Heart left ventricle (tissue), 16 donors: ENCODE measurements around the gene TPI1. TPM values are rescaled to one million over a fixed set of nuclear protein-coding genes. Genes with fewer than 3 reads are reported as not detected.

Source experiments
- ATAC-seq, 4 donors: fragments of 200-7000 bp; cut with Tn5 transposase; one replicate each; pipeline ENCODE4 v1.9.1; 2020 to 2022; ENCODE audit warnings: moderate library complexity in 4 of 4, mild to moderate bottlenecking in 3 of 4, moderate number of reproducible peaks in 1 of 4
- DNase-seq, 5 donors: peaks; one replicate each; pipeline ENCODE4 v3.0.0-alpha.2; 2020
- H3K27ac ChIP-seq, 12 donors: fragments of 200-600 bp; sonication (generic) in 4 of 12; one replicate each; pipeline versions ENCODE4 v1.5.0 to v1.8.0; 2016 to 2022; ENCODE audit warnings: mild to moderate bottlenecking in 2 of 12
- H3K27me3 ChIP-seq, 9 donors: fragments of 200-600 bp; sonication (generic) in 2 of 9; one replicate each; pipeline versions ENCODE4 v1.5.1 to v1.8.0; 2016 to 2022; ENCODE audit warnings: mild to moderate bottlenecking in 3 of 9
- H3K36me3 ChIP-seq, 9 donors: fragments of 200-600 bp; sonication (generic) in 2 of 9; one replicate each; pipeline versions ENCODE4 v1.5.0 to v1.8.0; 2018 to 2022; ENCODE audit warnings: mild to moderate bottlenecking in 2 of 9
- H3K4me1 ChIP-seq, 12 donors: fragments of 200-600 bp; sonication (generic) in 4 of 12; one replicate each; pipeline versions ENCODE4 v1.5.0 to v1.8.0; 2016 to 2022; ENCODE audit warnings: mild to moderate bottlenecking in 3 of 12
- H3K4me3 ChIP-seq, 12 donors: fragments of 200-600 bp; sonication (generic) in 4 of 12; one replicate each; pipeline versions ENCODE4 v1.5.0 to v1.8.0; 2017 to 2022; ENCODE audit warnings: mild to moderate bottlenecking in 9 of 12, moderate library complexity in 4 of 12
- H3K9me3 ChIP-seq, 12 donors: fragments of 200-600 bp; sonication (generic) in 4 of 12; one replicate each; pipeline versions ENCODE4 v1.5.0 to v1.8.0; 2016 to 2022; ENCODE audit warnings: mild to moderate bottlenecking in 1 of 12
- CTCF ChIP-seq, 12 donors: fragments of 200-600 bp; sonication (generic) in 4 of 12; IDR thresholded peaks; one replicate each; pipeline versions ENCODE4 v1.5.0 to v1.8.0; 2018 to 2022; ENCODE audit warnings: antibody characterized with exemption in 12 of 12, mild to moderate bottlenecking in 5 of 12
- POLR2A ChIP-seq, 2 donors: fragments of 450-650 bp; IDR thresholded peaks; one replicate each; pipeline ENCODE4 v1.6.1; 2017; ENCODE audit warnings: antibody characterized with exemption in 2 of 2, mild to moderate bottlenecking in 2 of 2, moderate library complexity in 2 of 2
- WGBS, 4 donors: extraction: QIAGEN DNeasy Blood & Tissue Kit in 2 of 4; methylation state at CpG; one replicate each; pipeline versions ENCODE4 v1.1.5 to v1.1.7; 2013 to 2018; 5-methylcytosine and 5-hydroxymethylcytosine counted together
- intact Hi-C, 10 donors: fragments of 100-400 bp; cut with DNase I; formaldehyde crosslinking; loops; one replicate each; pipeline versions ENCODE4 v1.11.1 to v1.14.2; 2022
- polyA plus RNA-seq, 2 donors: library from polyadenylated mRNA; stranded (reverse); fragments of 200-250 nt; gene quantifications; one replicate each; pipeline ENCODE4 v1.2.3, GENCODE V29; 2013
- total RNA-seq, 9 donors: library from RNA; depleted of rRNA in 2 of 9; stranded (reverse); fragments of >200 nt in 2 of 9; fragmentation: NEBNext Ultra II Directional in 3 of 9; extraction: Animal tissue kit (Norgen Biotek cat#: 25700) in 3 of 9; gene quantifications; one replicate each; pipeline versions ENCODE4 v1.1.0 to v1.2.4, GENCODE V29; 2016 to 2023
- donor health status: ischemic (EF 13 %, LVEDD 7.1; RV severe dilation, severe dysfunction).
- donor health status: healthy with polysubstance abuse.
- donor health status: DM: no; HTN: yes; CAD: no.
- donor health status: DM: no; HTN: no; CAD: no.
- donor health status: ischemic (EF 25% LVEDD 6.9; RV normal size, moderate dysfunction).
- donor health status: ischemic (EF 25% LVEDD 5.7; RV mildly dilated, moderate dysfunction).
- donor health status: healthy.
- donor health status: DM: yes; HTN: yes; CAD: no.
- donor health status: ischemic (EF 35%, LVEDD 5.7; RV mildly dilated, moderate dysfunction).
- donor health status: nonischemic (EF 11% LVEDD 7.7; RV severe dilation, severe dysfunction).
- donor health status: DM: yes; HTN: yes; CAD: no.
- donor health status: PGD.
- donor health status: ischemic (EF 29% LVEDD 5.4; RV normal size, mild dysfunction).
- donor health status: nonischemic (EF 23%, LVEDD 6.1; RV moderate dilation, normal function).

Gene TPI1
- total and polyA plus RNA-seq, 11 donors, result 600 to 1,605 (median 730) TPM

- H3K27me3 ChIP-seq, result peaks cover 0 to 12% (median 0%) of the 10 kb centered on the region in 9 donors
- WGBS, 4 donors, result 1% methylated on average over 22 to 28 of the region's 28 CpGs
- intact Hi-C loops, result loop anchor here in 3 of 10 donors (5.0 to 10.0 kb wide), 4 partner anchors 47 to 207 kb away; partner anchors contain the start of genes LAG3 (in 1 of the 3) and MLF2 (in 1 of the 3)
- no peaks in the 10 kb centered on the region for H3K9me3 ChIP-seq
- TF ChIP-seq CTCF (IDR thresholded peaks at IDR 0.05) (no peak), POLR2A (IDR thresholded peaks at IDR 0.05) (no peak)
- peak within 1 kb of the TSS in 11 of 12 donors; percentile 28 to 73 (median 64) for H3K27ac ChIP-seq
- ATAC-seq (peak; percentile 6 to 66 (median 55)), DNase-seq (peak in 4 of 5 donors; percentile 76 to 81 (median 77))
- H3K4me3 ChIP-seq, result peak within 1 kb of the TSS; percentile 34 to 67 (median 58)
- peaks cover 0 to 8% (median 0%) of the 10 kb centered on the region in 9 donors for H3K36me3 ChIP-seq
- peaks cover 0 to 32% (median 19%) of the 10 kb centered on the region in 12 donors for H3K4me1 ChIP-seq
These were observed 45.5 kb upstream of the TPI1 start, which contains the start of gene GPR162 for GRCh38 chr12:6821591-6822425. TSS of gene GPR162 (plus strand) at chr12:6821821. CDS start at chr12:6823899, 2,078 bp downstream.

- DNase-seq, result no peak
- no peak for ATAC-seq
- peak overlapping the region in 9 of 12 donors; percentile 51 to 67 (median 59) for H3K4me3 ChIP-seq
- whole genome bisulfite sequencing, 4 donors, result 64 to 71% (median 68%) methylated on average over 7 of the region's 7 CpGs
- H3K36me3 ChIP-seq, result peaks cover 0 to 8% (median 0%) of the 10 kb centered on the region in 9 donors
- H3K9me3 ChIP-seq, result no peaks in the 10 kb centered on the region
- peaks cover 0 to 40% (median 25%) of the 10 kb centered on the region in 12 donors for H3K4me1 ChIP-seq
- H3K27me3 ChIP-seq, result peaks cover 0 to 12% (median 0%) of the 10 kb centered on the region in 9 donors
- H3K27ac ChIP-seq, result peak overlapping the region in 2 of 12 donors; percentile 64 to 70
- TF ChIP-seq CTCF (IDR thresholded peaks at IDR 0.05) (no peak), POLR2A (IDR thresholded peaks at IDR 0.05) (no peak)
- intact Hi-C loops, result loop anchor here in 3 of 10 donors (5.0 to 10.0 kb wide), 4 partner anchors 48 to 208 kb away; partner anchors contain the start of genes LAG3 (in 1 of the 3) and MLF2 (in 1 of the 3)
These were observed 44.8 kb upstream of the TPI1 start for GRCh38 chr12:6822426-6823135.

GRCh38 chr12:6823182-6824084, 43.9 kb upstream of the TPI1 start:
- peaks cover 0 to 43% (median 27%) of the 10 kb centered on the region in 12 donors for H3K4me1 ChIP-seq
- peak in 1 of 5 donors; percentile 17 for DNase-seq
- H3K27ac ChIP-seq, result no peak overlapping the region
- peaks cover 0 to 5% (median 0%) of the 10 kb centered on the region in 9 donors for H3K36me3 ChIP-seq
- H3K27me3 ChIP-seq, result peaks cover 0 to 16% (median 0%) of the 10 kb centered on the region in 9 donors
- H3K9me3 ChIP-seq, result no peaks in the 10 kb centered on the region
- H3K4me3 ChIP-seq, result no peak overlapping the region
- TF ChIP-seq CTCF (IDR thresholded peaks at IDR 0.05) (no peak), POLR2A (IDR thresholded peaks at IDR 0.05) (no peak)
- ATAC-seq, result no peak
- intact Hi-C loops, result loop anchor here in 5 of 10 donors (2.0 to 10.0 kb wide), 5 partner anchors 45 to 209 kb away; partner anchors contain the start of genes LAG3 (in 1 of the 5) and MLF2 (in 1 of the 5)
- 68 to 85% (median 80%) methylated on average over 5 to 12 of the region's 12 CpGs for WGBS, 4 donors
